PC-3 (cell line): ENCODE measurements around the gene ARL8A. TPM values are rescaled to one million over a fixed set of nuclear protein-coding genes. Genes with fewer than 3 reads are reported as not detected.

Experiments used
- ATAC-seq: fragments of 200-7000 bp; cut with Tn5 transposase; 2 replicates; pipeline ENCODE4 v1.9.1; 2020; ENCODE audit warnings: mild to moderate bottlenecking, moderate library complexity
- BruUV-seq: library from RNA; stranded (reverse); fragments of 400-500 nt; replicated peaks from 2 replicates; lab custom pipeline; 2021; lab: Mats Ljungman, UMichigan
- CTCF ChIA-PET: fragments of 300-600 bp; sonication (Branson Sonifier 250); formaldehyde crosslinking; loops from one replicate; lab custom pipeline; 2022; ENCODE audit warnings: antibody characterized with exemption; lab: Charles Lee
- POLR2A ChIA-PET: fragments of 300-600 bp; sonication (Branson Sonifier 250); formaldehyde crosslinking; loops from one replicate; lab custom pipeline; 2022; ENCODE audit warnings: antibody characterized with exemption; ENCODE audit not compliant: unreplicated experiment; lab: Charles Lee
- DNase-seq: peaks from one replicate; pipeline ENCODE4 v3.0.0-alpha.2; 2015
- H2AFZ ChIP-seq: fragments of 300-600 bp; sonication (generic); 2 replicates; pipeline ENCODE4 v1.6.0; 2016; ENCODE audit warnings: antibody characterized with exemption, low read length
- H3F3A ChIP-seq: fragments of 300-600 bp; sonication (generic); one replicate; pipeline ENCODE4 v1.6.0; 2017; ENCODE audit warnings: antibody characterized with exemption, low read length, control low read depth, mild to moderate bottlenecking; ENCODE audit not compliant: unreplicated experiment
- H3K27ac ChIP-seq: fragments of 300-600 bp; sonication (generic); 2 replicates; pipeline ENCODE4 v1.5.1; 2016; ENCODE audit warnings: mild to moderate bottlenecking, low read length
- H3K27me3 ChIP-seq: fragments of 300-600 bp; sonication (generic); 2 replicates; pipeline ENCODE4 v1.6.1; 2016; ENCODE audit warnings: low read length, mixed read lengths
- H3K36me3 ChIP-seq: fragments of 300-600 bp; sonication (generic); 2 replicates; pipeline ENCODE4 v1.6.1; 2016; ENCODE audit warnings: low read depth, mixed run types, low read length, mixed read lengths
- H3K4me1 ChIP-seq: fragments of 300-600 bp; sonication (generic); 2 replicates; pipeline ENCODE4 v1.5.1; 2016; ENCODE audit warnings: low read length; ENCODE audit not compliant: insufficient read depth
- H3K4me2 ChIP-seq: fragments of 300-600 bp; sonication (generic); 2 replicates; pipeline ENCODE4 v1.6.0; 2016; ENCODE audit warnings: low read length
- H3K4me3 ChIP-seq: fragments of 300-600 bp; sonication (generic); 2 replicates; pipeline ENCODE4 v1.5.1; 2016; ENCODE audit warnings: mild to moderate bottlenecking, low read length, mixed read lengths
- H3K79me2 ChIP-seq: fragments of 300-600 bp; sonication (generic); 2 replicates; pipeline ENCODE4 v1.6.1; 2017; ENCODE audit warnings: low read length, mixed read lengths
- H3K9ac ChIP-seq: fragments of 300-600 bp; sonication (generic); 2 replicates; pipeline ENCODE4 v1.6.0; 2016; ENCODE audit warnings: mild to moderate bottlenecking, low read length
- H3K9me2 ChIP-seq: fragments of 300-600 bp; sonication (generic); replicated peaks from 2 replicates; pipeline ENCODE4 v1.6.1; 2016; ENCODE audit warnings: mixed run types, low read length, mixed read lengths
- H3K9me3 ChIP-seq: fragments of 300-600 bp; sonication (generic); 2 replicates; pipeline ENCODE4 v1.6.1; 2016; ENCODE audit warnings: low read length, mixed read lengths
- H4K20me1 ChIP-seq: fragments of 300-600 bp; sonication (generic); 2 replicates; pipeline ENCODE4 v1.6.1; 2016; ENCODE audit warnings: low read length, mixed read lengths
- EZH2 ChIP-seq: fragments of 300-600 bp; sonication (generic); IDR thresholded peaks from one replicate; pipeline ENCODE4 v1.6.1; 2017; ENCODE audit warnings: antibody characterized with exemption, mild to moderate bottlenecking, low read length; ENCODE audit not compliant: unreplicated experiment
- EZH2phosphoT487 ChIP-seq: fragments of 300-600 bp; sonication (generic); IDR thresholded peaks from 2 replicates; pipeline ENCODE4 v1.6.1; 2018; ENCODE audit warnings: mild to moderate bottlenecking, antibody characterized with exemption, low read length, borderline replicate concordance
- intact Hi-C: fragments of 100-400 bp; cut with micrococcal nuclease; formaldehyde crosslinking; loops from 2 replicates; pipeline ENCODE4 v1.9.0; 2023
- total RNA-seq: library from RNA; depleted of rRNA; stranded (reverse); fragments of >200 nt; gene quantifications from 2 replicates; pipeline ENCODE4 v1.2.3, GENCODE V29; 2014
- TF ChIP-seq, protein P1 (sequence below): fragments of 300-600 bp; sonication (generic); conservative IDR thresholded peaks from 2 replicates; pipeline ENCODE4 v1.5.1; 2017; ENCODE audit warnings: antibody characterized with exemption, low read depth, mild to moderate bottlenecking, low read length

The ARL8A gene
- total RNA-seq, 1 experiment from 2014 or later, result 20.4 TPM

DNA sequence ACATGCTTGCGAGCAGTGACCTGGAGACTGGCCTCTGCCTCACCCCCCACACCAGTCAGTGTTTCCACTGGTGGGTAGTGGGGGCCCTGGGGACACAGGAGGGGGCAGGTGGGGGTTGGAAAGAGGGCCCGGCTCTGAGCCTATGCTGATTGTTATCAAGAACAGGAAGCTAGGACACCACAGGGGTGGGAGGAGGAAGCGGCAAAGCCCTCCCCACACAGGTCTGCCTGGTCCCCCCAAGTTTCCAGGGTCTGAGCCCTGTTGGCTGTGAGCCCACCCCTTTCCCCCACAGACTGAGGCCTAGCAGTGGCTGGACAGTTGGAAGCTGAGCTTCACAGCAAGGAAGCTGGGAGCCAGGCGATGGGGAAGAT is 17.5 kb upstream of the ARL8A start:
- H3K9me2 ChIP-seq, result no peaks in the 10 kb centered on the region
- H3K9me3 ChIP-seq, result no peaks in the 10 kb centered on the region
- POLR2A ChIA-PET, result no interaction called here
- no peak overlapping the region for H3K9ac ChIP-seq
- no peak overlapping the region for H3K4me3 ChIP-seq
- H3K4me2 ChIP-seq, result no peak overlapping the region
- no peaks in the 10 kb centered on the region for H3F3A ChIP-seq
- no peaks in the 10 kb centered on the region for H3K27me3 ChIP-seq
- no peak overlapping the region for H2AFZ ChIP-seq
- CTCF ChIA-PET, result interaction anchor here (0.7 kb wide), 1 partner anchor 38 kb away, joined by 3 read pairs; no protein-coding TSS in a partner anchor
- TF ChIP-seq, protein P1, sequence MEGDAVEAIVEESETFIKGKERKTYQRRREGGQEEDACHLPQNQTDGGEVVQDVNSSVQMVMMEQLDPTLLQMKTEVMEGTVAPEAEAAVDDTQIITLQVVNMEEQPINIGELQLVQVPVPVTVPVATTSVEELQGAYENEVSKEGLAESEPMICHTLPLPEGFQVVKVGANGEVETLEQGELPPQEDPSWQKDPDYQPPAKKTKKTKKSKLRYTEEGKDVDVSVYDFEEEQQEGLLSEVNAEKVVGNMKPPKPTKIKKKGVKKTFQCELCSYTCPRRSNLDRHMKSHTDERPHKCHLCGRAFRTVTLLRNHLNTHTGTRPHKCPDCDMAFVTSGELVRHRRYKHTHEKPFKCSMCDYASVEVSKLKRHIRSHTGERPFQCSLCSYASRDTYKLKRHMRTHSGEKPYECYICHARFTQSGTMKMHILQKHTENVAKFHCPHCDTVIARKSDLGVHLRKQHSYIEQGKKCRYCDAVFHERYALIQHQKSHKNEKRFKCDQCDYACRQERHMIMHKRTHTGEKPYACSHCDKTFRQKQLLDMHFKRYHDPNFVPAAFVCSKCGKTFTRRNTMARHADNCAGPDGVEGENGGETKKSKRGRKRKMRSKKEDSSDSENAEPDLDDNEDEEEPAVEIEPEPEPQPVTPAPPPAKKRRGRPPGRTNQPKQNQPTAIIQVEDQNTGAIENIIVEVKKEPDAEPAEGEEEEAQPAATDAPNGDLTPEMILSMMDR, result no peak
- TF ChIP-seq EZH2phosphoT487, result no peak
- TF ChIP-seq EZH2, result no peak
- H3K4me1 ChIP-seq, result no peaks in the 10 kb centered on the region
- BruUV-seq, result no TSS peak
- no peaks in the 10 kb centered on the region for H3K36me3 ChIP-seq
- ATAC-seq, result no peak
- no peak for DNase-seq
- H4K20me1 ChIP-seq, result no peaks in the 10 kb centered on the region
- intact Hi-C loops, result no loop called here
- H3K79me2 ChIP-seq, result no peaks in the 10 kb centered on the region
- no peak overlapping the region for H3K27ac ChIP-seq

DNA sequence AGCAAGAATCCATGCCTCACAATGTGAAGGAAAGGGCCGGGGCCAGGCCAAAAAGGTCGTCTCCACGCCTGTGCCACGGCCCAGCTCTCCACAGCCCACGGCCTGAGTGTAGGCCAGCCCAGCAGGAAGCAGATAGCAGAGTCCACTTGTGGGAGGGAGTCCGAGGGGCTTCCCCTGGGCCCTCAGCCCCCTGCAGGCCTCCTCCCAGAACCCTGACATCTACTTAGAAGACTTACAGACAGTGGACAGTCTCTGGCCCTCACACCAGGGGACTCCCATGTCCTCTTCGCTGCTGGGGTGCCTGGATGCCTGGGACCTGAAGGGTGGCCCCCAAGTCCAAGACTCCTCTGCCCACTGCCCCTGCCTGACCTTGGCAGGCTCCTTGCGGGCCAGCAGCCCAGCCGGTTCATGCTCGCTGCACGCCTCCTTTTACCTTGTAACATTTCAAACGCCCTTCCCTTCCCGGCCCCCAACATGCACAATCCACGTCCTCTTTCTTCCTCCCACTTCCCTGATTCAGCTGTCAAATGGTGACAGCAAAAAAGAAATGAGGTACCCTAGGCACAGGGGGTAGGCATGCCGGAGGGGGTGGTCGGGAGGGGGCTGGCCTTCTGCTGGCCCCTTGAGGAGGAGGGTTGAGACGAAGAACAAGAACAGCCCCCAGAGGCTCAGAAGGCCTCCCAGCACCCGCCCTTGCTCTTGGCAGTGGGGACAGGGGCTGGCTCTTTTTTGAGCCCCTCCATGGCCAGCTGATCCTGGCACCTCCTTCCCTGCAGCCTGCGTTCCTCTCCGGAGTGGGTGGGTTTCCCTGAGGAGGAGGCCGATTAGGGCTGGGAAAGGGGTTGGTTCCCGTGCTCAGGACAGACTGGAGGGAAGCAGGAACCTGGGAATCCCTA is 16.9 kb upstream of the ARL8A start:
- no peaks in the 10 kb centered on the region for H4K20me1 ChIP-seq
- no peak overlapping the region for H3K4me3 ChIP-seq
- no peak overlapping the region for H3K4me2 ChIP-seq
- ATAC-seq (no peak), DNase-seq (no peak)
- no peaks in the 10 kb centered on the region for H3K4me1 ChIP-seq
- intact Hi-C loops, result no loop called here
- ChIA-PET CTCF (interaction anchor here (0.7 kb wide), 1 partner anchor 37 kb away, joined by 3 read pairs; no protein-coding TSS in a partner anchor), POLR2A (no interaction called here)
- H3F3A ChIP-seq, result no peaks in the 10 kb centered on the region
- no peak for TF ChIP-seq EZH2
- TF ChIP-seq, protein P1, result no peak
- TF ChIP-seq EZH2phosphoT487, result no peak
- no peak overlapping the region for H3K27ac ChIP-seq
- no peaks in the 10 kb centered on the region for H3K36me3 ChIP-seq
- no peak overlapping the region for H2AFZ ChIP-seq
- no peaks in the 10 kb centered on the region for H3K9me3 ChIP-seq
- BruUV-seq, result no TSS peak
- H3K9ac ChIP-seq, result no peak overlapping the region
- no peaks in the 10 kb centered on the region for H3K9me2 ChIP-seq
- no peaks in the 10 kb centered on the region for H3K79me2 ChIP-seq
- H3K27me3 ChIP-seq, result no peaks in the 10 kb centered on the region

DNA sequence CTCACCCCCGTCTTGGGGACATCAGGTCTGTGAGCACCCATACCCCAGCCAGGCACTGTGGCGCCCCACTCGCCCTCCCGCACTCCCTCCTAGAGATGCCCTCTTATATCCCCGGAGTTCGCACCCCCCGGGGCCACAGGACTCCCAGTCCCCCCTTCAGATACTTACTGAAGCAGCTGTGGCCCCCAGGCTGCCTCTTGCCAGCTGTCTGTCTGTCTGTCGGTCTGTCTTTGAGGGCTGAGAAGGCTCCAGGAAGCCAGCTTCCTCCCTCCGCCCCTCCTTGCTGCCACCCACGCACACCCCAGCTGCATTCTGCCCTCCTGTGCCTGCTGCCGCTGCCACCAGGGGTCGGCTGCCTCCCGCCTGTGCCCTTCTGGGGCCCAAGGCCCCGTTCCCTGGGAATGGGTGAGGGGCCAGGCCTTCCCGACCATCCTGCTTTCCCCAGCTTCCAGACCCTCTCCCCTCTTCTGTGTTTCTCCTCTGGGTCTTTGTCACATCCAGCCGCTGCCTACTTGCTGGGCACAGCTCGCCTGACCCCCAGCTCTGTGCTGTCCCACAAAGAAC is 15.9 kb upstream of the ARL8A start, which contains the start of gene PTPN7:
PTPN7 (minus strand) TSS at position 226 of the 564 bp plus-strand sequence. CDS start 1,200 bp downstream, outside the sequence.
- no peak for ATAC-seq
- H3K4me3 ChIP-seq, result no peak within 1 kb of the TSS
- no TSS peak for BruUV-seq
- intact Hi-C loops, result no loop called here
- no peaks in the 10 kb centered on the region for H3K27me3 ChIP-seq
- TF ChIP-seq EZH2 (no peak), EZH2phosphoT487 (no peak)
- TF ChIP-seq, protein P1, result no peak
- no peaks in the 10 kb centered on the region for H3K4me1 ChIP-seq
- no peak within 1 kb of the TSS for H2AFZ ChIP-seq
- no peaks in the 10 kb centered on the region for H3K36me3 ChIP-seq
- H3K9me2 ChIP-seq, result no peaks in the 10 kb centered on the region
- H3K9ac ChIP-seq, result no peak within 1 kb of the TSS
- H4K20me1 ChIP-seq, result no peaks in the 10 kb centered on the region
- ChIA-PET CTCF (no interaction called here), POLR2A (no interaction called here)
- H3K4me2 ChIP-seq, result no peak within 1 kb of the TSS
- DNase-seq, result no peak
- H3K9me3 ChIP-seq, result no peaks in the 10 kb centered on the region
- no peaks in the 10 kb centered on the region for H3F3A ChIP-seq
- H3K79me2 ChIP-seq, result no peaks in the 10 kb centered on the region
- H3K27ac ChIP-seq, result no peak within 1 kb of the TSS
